ENCODE results near the gene TEX54. TPM values are rescaled to one million over a fixed set of nuclear protein-coding genes. Genes with fewer than 3 reads are reported as not detected.
A peak's percentile ranks its signal among the peaks of the same experiment; 100 is the strongest.
"Not testable (repeated sequence)": the region's sequence is repeated elsewhere in the genome, so short reads cannot be mapped to it uniquely, and the experiment has no call there.

TEX54 gene
- total and polyA plus RNA-seq, 8 donors = not detected

DNA sequence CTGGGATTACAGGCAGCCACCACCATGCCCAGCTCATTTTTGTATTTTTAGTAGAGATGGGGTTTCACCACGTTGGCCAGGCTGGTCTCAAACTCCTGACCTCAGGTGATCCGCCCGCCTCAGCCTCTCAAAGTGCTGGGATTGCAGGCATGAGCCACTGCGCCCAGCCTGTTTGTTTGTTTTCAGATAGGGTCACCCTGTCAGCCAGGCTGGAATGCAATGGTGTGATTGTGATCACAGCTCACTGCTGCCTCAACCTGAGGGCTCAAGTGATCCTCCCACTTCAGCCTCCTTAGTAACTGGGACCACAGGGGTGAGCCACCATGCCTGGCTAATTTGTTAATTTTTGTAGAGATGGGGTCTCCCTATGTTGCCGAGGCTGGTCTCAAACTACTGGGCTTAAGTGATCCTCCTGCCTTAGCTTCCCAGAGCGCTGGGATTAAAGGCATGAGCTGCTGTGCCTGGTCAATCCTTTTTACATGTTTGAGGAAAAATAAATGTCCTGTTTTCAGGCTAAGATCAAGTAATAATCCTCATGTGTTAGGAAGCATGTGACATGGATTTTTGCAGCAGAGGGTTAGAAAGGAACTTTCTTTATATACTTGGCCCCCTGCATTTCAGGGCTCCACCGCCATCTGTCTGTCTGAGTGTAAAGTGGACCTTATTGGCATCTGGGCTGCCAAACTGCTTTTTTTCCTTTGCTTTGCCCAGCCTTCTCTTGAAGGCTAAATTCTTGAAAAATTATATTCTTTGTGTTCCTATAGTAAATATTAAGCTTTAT, 43.2 kb upstream of the TEX54 start:
- Histone ChIP-seq H3K27ac (peak overlapping the region in 4 of 5 donors; percentile 7 to 44 (median 20)), H3K36me3 (no peaks in the 10 kb centered on the region), H3K27me3 (no peaks in the 10 kb centered on the region), H3K4me3 (no peak overlapping the region), H3K9me3 (no peaks in the 10 kb centered on the region), H3K4me1 (peaks cover 23 to 51% (median 37%) of the 10 kb centered on the region in 4 donors)
- TF ChIP-seq POLR2AphosphoS5 (IDR thresholded peaks at IDR 0.05) (peak in 1 of 3 donors; percentile 39), EP300 (IDR thresholded peaks at IDR 0.05) (no peak)
- TF ChIP-seq, protein P1, sequence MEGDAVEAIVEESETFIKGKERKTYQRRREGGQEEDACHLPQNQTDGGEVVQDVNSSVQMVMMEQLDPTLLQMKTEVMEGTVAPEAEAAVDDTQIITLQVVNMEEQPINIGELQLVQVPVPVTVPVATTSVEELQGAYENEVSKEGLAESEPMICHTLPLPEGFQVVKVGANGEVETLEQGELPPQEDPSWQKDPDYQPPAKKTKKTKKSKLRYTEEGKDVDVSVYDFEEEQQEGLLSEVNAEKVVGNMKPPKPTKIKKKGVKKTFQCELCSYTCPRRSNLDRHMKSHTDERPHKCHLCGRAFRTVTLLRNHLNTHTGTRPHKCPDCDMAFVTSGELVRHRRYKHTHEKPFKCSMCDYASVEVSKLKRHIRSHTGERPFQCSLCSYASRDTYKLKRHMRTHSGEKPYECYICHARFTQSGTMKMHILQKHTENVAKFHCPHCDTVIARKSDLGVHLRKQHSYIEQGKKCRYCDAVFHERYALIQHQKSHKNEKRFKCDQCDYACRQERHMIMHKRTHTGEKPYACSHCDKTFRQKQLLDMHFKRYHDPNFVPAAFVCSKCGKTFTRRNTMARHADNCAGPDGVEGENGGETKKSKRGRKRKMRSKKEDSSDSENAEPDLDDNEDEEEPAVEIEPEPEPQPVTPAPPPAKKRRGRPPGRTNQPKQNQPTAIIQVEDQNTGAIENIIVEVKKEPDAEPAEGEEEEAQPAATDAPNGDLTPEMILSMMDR (IDR thresholded peaks at IDR 0.05) = no peak
- intact Hi-C loops (cut with DNase I; ENCODE audit: low total_unique reads) = no loop called here
- 53 to 68% (median 56%) methylated on average over 7 of the region's 7 CpGs for WGBS, 5 donors
- DNase-seq = peak; percentile 26 to 63

DNA sequence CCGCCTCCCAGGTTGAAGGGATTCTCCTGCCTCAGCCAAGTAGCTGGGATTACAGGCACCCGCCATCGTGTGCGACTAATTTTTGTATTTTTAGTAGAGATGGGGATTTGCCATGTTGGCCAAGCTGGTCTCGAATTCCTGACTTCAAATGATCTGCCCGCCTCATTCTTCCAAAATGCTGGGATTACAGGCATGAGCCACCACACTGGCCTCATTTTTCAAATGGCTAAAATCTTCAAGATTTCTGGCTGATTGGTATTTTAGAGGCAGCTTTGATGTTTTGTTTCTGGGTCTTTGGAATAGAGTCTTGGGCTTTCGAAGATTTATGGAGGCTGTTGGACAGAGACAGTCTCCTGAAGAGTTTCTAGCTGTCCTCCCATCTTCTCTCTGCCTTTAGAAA, 42.2 kb upstream of the TEX54 start:
- DNase-seq = no peak
- H3K4me1 ChIP-seq = peaks cover 13 to 44% (median 30%) of the 10 kb centered on the region in 4 donors
- H3K9me3 ChIP-seq = no peaks in the 10 kb centered on the region
- TF ChIP-seq POLR2A (IDR thresholded peaks at IDR 0.05) (no peak), POLR2AphosphoS5 (IDR thresholded peaks at IDR 0.05) (no peak), EP300 (IDR thresholded peaks at IDR 0.05) (no peak)
- TF ChIP-seq, protein P1 (IDR thresholded peaks at IDR 0.05) = no peak
- H3K27ac ChIP-seq = no peak overlapping the region
- no peaks in the 10 kb centered on the region for H3K27me3 ChIP-seq
- no peak overlapping the region for H3K4me3 ChIP-seq
- intact Hi-C loops (cut with DNase I; ENCODE audit: low total_unique reads) = no loop called here
- 96 to 98% (median 98%) methylated on average over 7 of the region's 7 CpGs for WGBS, 5 donors
- H3K36me3 ChIP-seq = no peaks in the 10 kb centered on the region

DNA sequence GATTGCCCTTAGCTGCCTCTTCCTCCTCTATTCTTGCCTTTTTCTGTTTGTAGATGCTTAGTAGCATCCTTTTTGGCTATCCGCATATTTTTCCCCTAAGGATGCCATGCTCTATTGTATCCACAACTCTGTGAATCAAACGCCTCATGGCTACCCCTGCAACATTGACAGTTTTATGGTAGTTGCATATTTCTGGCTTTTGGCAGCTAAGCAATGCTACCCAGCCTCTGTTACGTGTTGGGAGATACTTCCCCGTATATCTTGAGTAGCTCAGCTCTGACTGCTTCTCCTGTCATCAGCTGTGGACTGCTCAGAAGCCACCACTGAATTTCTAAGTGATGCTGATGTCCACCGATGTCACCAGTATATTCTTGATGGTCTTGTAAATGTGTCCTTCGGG, 33.0 kb upstream of the TEX54 start:
- no peak for DNase-seq
- TF ChIP-seq, protein P1 (IDR thresholded peaks at IDR 0.05) = no peak
- TF ChIP-seq EP300 (IDR thresholded peaks at IDR 0.05) = no peak
- TF ChIP-seq POLR2A (IDR thresholded peaks at IDR 0.05) = no peak
- no peak for TF ChIP-seq POLR2AphosphoS5 (IDR thresholded peaks at IDR 0.05)
- Histone ChIP-seq H3K27me3 (no peaks in the 10 kb centered on the region), H3K4me3 (no peak overlapping the region), H3K9me3 (no peaks in the 10 kb centered on the region), H3K27ac (no peak overlapping the region), H3K36me3 (no peaks in the 10 kb centered on the region), H3K4me1 (peaks cover 0 to 9% (median 4%) of the 10 kb centered on the region in 4 donors)
- 79 to 91% (median 87%) methylated on average over 6 of the region's 6 CpGs for WGBS, 5 donors
- intact Hi-C loops (cut with DNase I; ENCODE audit: low total_unique reads) = no loop called here

DNA sequence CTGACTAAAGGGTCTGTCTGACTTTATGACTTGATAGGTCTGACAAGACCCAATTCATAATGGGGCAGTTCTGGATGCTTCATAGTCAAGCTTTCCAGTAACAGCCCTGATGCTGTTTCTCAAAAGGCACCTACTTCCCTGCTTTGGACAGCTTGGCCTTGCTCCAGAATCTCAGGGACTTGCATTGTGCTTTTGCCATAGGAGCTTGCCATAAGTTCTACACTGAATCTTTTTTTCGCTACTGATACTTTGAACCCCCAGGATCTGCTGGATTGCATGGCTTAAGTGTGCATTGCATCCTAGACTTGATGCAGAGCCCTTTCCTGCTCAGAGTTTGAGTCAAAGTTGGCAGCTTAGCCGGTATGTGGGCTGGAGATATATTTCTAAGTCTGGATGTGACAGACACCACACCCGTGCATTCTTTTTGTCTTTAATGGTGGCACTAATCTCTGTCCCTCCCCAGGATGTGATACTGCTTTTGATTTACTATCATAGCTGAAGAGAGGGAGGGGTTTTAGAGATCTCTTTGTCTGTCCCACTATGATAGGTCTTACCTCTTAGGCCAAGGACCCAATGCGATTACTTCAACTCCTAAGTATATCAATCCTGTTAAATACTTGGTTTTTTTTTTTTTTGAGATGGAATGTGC, 31.2 kb upstream of the TEX54 start:
- H3K4me1 ChIP-seq = peaks cover 0 to 11% (median 4%) of the 10 kb centered on the region in 4 donors
- DNase-seq = no peak
- no peak overlapping the region for H3K4me3 ChIP-seq
- intact Hi-C loops (cut with DNase I; ENCODE audit: low total_unique reads) = no loop called here
- no peak overlapping the region for H3K27ac ChIP-seq
- TF ChIP-seq POLR2A (IDR thresholded peaks at IDR 0.05) (no peak), EP300 (IDR thresholded peaks at IDR 0.05) (no peak), POLR2AphosphoS5 (IDR thresholded peaks at IDR 0.05) (no peak)
- TF ChIP-seq, protein P1 (IDR thresholded peaks at IDR 0.05) = no peak
- no peaks in the 10 kb centered on the region for H3K9me3 ChIP-seq
- WGBS, 5 donors = 70 to 79% (median 76%) methylated on average over 4 of the region's 4 CpGs
- H3K36me3 ChIP-seq = no peaks in the 10 kb centered on the region
- no peaks in the 10 kb centered on the region for H3K27me3 ChIP-seq

DNA sequence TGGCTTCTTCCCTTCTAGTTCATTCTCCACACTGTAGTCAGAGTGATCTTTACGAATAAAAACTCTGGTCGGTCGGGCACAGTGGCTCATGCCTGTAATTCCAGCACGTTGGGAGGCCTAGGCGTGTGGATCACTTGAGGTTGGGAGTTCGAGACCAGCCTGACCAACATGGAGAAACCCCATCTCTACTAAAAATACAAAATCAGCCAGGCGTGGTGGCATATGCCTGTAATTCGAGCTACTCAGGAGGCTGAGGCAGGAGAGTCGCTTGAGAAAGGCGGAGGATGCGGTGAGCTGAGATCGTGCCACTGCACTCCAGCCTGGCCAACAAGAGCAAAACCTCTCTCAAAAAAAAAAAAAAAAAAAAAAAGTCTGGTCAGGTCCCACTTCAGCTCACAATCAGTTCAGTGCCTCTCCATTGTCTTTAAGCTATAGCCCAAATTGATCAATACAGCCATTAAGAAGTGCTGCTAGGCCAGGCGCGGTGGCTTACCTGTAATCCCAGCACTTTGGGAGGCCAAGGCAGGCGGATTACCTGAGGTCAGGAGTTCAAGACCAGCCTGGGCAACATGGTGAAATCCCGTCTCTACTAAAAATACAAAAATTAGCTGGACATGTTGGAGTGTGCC, 29.0 kb upstream of the TEX54 start:
- WGBS, 5 donors = 90 to 94% (median 92%) methylated on average over 16 of the region's 16 CpGs

More for the DNA sequence above, 29.0 kb upstream of the TEX54 start:
- H3K36me3 ChIP-seq; H3K4me3 ChIP-seq; DNase-seq; H3K27me3 ChIP-seq; intact Hi-C loops (cut with DNase I; ENCODE audit: low total_unique reads); H3K9me3 ChIP-seq; H3K27ac ChIP-seq: not testable (repeated sequence)
- H3K4me1 ChIP-seq = peaks cover 6 to 27% (median 15%) of the 10 kb centered on the region in 4 donors

Measured in stomach (tissue), 9 donors.